HG03045 (cell line): ENCODE data around the gene NBPF3.
A peak's percentile ranks its signal among the peaks of the same experiment; 100 is the strongest.
"Not testable (repeated sequence)": the region's sequence is repeated elsewhere in the genome, so short reads cannot be mapped to it uniquely, and the experiment has no call there.

Experiments
- ATAC-seq: cut with Tn5 transposase; IDR thresholded peaks from one replicate; pipeline ENCODE4 v1.9.1; 2021; ENCODE audit warnings: mild to moderate bottlenecking, moderate library complexity; ENCODE audit not compliant: unreplicated experiment

Gene NBPF3, protein sequence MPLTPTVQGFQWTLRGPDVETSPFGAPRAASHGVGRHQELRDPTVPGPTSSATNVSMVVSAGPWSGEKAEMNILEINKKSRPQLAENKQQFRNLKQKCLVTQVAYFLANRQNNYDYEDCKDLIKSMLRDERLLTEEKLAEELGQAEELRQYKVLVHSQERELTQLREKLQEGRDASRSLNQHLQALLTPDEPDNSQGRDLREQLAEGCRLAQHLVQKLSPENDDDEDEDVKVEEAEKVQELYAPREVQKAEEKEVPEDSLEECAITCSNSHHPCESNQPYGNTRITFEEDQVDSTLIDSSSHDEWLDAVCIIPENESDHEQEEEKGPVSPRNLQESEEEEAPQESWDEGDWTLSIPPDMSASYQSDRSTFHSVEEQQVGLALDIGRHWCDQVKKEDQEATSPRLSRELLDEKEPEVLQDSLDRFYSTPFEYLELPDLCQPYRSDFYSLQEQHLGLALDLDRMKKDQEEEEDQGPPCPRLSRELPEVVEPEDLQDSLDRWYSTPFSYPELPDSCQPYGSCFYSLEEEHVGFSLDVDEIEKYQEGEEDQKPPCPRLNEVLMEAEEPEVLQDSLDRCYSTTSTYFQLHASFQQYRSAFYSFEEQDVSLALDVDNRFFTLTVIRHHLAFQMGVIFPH

GRCh38 chr1:21439721-21440629, at the start of gene NBPF3:
Gene NBPF3, plus strand, starts transcription at chr1:21440137. Its CDS starts 4,950 bp downstream, at chr1:21445087.
- peak; percentile 91 for ATAC-seq

DNA sequence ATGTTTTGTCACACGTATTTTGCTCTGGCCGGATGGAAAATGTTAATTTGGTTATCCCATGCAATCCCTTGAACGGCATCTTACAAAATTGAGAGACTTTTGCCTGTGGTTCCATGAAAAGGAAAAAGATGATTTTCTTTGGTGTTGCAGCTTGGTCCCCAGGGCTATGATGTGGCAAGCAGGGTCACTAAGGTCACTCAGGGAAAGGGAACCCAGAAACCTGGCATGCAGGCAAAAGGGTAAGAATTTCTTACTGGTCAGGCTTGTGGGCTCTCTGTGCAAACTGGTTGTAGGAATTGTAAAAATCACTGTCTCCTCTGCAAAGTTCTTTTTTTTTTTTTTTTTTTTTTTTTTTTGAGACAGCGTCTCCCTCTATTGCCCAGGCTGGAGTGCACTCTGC, 48.4 kb upstream of the NBPF3 start:
- no peak for ATAC-seq

- ATAC-seq, result no peak
Observed at GRCh38 chr1:21392587-21393263, 47.2 kb upstream of the NBPF3 start.

- ATAC-seq, result no peak
Observed at GRCh38 chr1:21396516-21396915, 43.4 kb upstream of the NBPF3 start.

- no peak for ATAC-seq
Observed at GRCh38 chr1:21397813-21398188, 42.1 kb upstream of the NBPF3 start.

- not testable (repeated sequence) for ATAC-seq
Observed at GRCh38 chr1:21401726-21402346, 38.1 kb upstream of the NBPF3 start.

- ATAC-seq, result no peak
Observed at GRCh38 chr1:21406659-21407058, 33.3 kb upstream of the NBPF3 start.

GRCh38 chr1:21409897-21410296, 30.0 kb upstream of the NBPF3 start:
- ATAC-seq, result not testable (repeated sequence)

- ATAC-seq, result no peak
Observed at GRCh38 chr1:21414015-21414414, 25.9 kb upstream of the NBPF3 start.

- not testable (repeated sequence) for ATAC-seq
Observed at GRCh38 chr1:21420378-21420777, 19.6 kb upstream of the NBPF3 start.

DNA sequence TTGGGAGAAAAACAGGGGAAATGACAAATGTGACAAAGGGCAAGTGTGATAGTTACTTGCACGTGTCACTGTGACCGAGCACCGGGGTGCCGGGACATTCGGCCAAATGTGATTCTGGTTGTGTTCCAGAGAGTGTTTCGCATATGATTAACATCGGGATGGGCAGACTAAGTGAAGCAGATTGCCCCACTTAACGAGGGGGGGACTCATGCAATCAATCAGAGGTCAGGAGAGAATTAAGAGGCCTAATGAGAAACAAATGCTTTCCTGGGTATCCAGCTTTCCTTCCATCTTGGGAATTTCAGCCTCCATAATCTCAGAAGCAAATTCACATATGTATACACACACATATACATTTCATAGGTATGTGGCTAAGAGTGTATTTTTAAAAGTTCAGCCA, 18.6 kb upstream of the NBPF3 start:
- ATAC-seq, result not testable (repeated sequence)

- ATAC-seq, result not testable (repeated sequence)
Observed at GRCh38 chr1:21427798-21428480, 12.0 kb upstream of the NBPF3 start.

- not testable (repeated sequence) for ATAC-seq
Observed at GRCh38 chr1:21428481-21429073, 11.4 kb upstream of the NBPF3 start.

- ATAC-seq, result not testable (repeated sequence)
Observed at GRCh38 chr1:21429210-21429609, 10.7 kb upstream of the NBPF3 start.

DNA sequence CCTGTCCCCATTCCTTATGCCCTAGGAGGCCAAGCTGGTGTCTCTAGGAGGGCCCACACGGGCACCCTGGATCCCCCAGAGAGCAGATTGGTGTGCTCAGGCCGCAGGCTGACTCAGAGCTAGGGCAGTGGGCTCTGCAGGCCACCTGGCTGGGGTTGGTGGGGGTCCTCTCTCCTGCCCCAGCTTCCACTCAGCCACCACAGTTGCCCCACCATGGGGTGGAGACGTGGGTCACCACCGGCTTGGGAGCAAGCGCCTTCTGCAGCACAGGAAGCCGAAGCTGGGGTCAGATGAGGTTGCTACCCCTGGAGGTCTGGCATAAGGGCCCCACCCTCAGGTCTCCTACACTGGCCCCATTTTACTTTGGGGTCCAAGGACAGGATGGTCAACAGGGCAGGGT, 9.1 kb upstream of the NBPF3 start:
- ATAC-seq, result not testable (repeated sequence)

DNA sequence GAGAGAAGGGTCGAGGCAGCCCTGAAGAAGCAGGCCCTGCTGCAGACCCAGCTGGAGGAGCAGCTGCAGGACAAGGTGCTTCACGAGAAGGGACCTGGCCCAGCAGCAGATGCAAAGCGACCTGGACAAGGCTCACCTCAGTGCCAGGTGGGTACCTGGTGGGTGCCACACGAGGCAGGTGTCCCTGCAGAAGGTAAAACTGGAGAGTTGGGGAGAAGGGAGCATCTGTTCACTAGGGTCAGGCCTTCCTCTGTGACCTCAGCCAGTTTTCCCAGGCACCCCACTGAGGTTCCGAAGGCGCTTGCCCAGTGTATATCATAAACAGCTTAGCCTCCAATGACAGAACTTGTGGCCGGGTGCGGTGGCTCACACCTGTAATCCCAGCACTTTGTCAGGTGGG, 5.5 kb upstream of the NBPF3 start:
- ATAC-seq, result no peak

- ATAC-seq, result no peak
Observed at GRCh38 chr1:21435646-21436487, 4.1 kb upstream of the NBPF3 start.
